Left lung (tissue), 10 donors: Measurements from ENCODE around the gene CLEC18C. TPM values are rescaled to one million over a fixed set of nuclear protein-coding genes. Genes with fewer than 3 reads are reported as not detected.
"Not testable (repeated sequence)": the region's sequence is repeated elsewhere in the genome, so short reads cannot be mapped to it uniquely, and the experiment has no call there.

ENCODE experiments used
- ATAC-seq: fragments of 200-7000 bp; cut with Tn5 transposase; one replicate; pipeline ENCODE4 v1.9.1; 2020; ENCODE audit warnings: moderate library complexity
- DNase-seq, 4 donors: peaks; one replicate each; pipeline ENCODE4 v3.0.0-alpha.2; 2013 to 2020
- H3K27ac ChIP-seq, 2 donors: fragments of 200-600 bp; sonication (generic) in 1 of 2; one replicate each; pipeline versions ENCODE4 v1.5.0 to v1.8.0; 2020 to 2021
- H3K27me3 ChIP-seq, 2 donors: fragments of 200-600 bp; sonication (generic) in 1 of 2; one replicate each; pipeline versions ENCODE4 v1.5.0 to v1.8.0; 2020 to 2021
- H3K36me3 ChIP-seq, 2 donors: fragments of 200-600 bp; sonication (generic) in 1 of 2; one replicate each; pipeline versions ENCODE4 v1.5.0 to v1.8.0; 2020 to 2021
- H3K4me1 ChIP-seq, 2 donors: fragments of 200-600 bp; one replicate each; pipeline ENCODE4 v1.8.0; 2021
- H3K4me3 ChIP-seq, 2 donors: fragments of 200-600 bp; sonication (generic) in 1 of 2; one replicate each; pipeline versions ENCODE4 v1.5.0 to v1.8.0; 2020 to 2021; ENCODE audit warnings: mild to moderate bottlenecking in 1 of 2
- H3K9me3 ChIP-seq, 2 donors: fragments of 200-600 bp; sonication (generic) in 1 of 2; one replicate each; pipeline versions ENCODE4 v1.5.0 to v1.8.0; 2020 to 2021
- CTCF ChIP-seq, 2 donors: fragments of 200-600 bp; sonication (generic) in 1 of 2; IDR thresholded peaks; one replicate each; pipeline versions ENCODE4 v1.5.0 to v1.8.0; 2021; ENCODE audit warnings: antibody characterized with exemption in 2 of 2
- intact Hi-C, 2 donors: fragments of 100-400 bp; cut with DNase I; formaldehyde crosslinking; loops; one replicate each; pipeline versions ENCODE4 v1.11.2 to v1.14.2; 2022
- polyA plus RNA-seq, 6 donors: library from polyadenylated mRNA; unstranded; fragments of 120-200 nt; gene quantifications; one replicate each; pipeline ENCODE4 v1.2.1, GENCODE V29; 2013; ENCODE audit not compliant: insufficient read length in 6 of 6
- total RNA-seq, 2 donors: library from RNA; stranded (reverse); fragmentation: NEBNext Ultra II Directional; extraction: Animal tissue kit (Norgen Biotek cat#: 25700); gene quantifications; one replicate each; pipeline ENCODE4 v1.2.1, GENCODE V29; 2021
- donor health status: DM: no; HTN: yes; CAD: no.
- donor health status: DM: no; HTN: no; CAD: no.

The CLEC18C gene
- total and polyA plus RNA-seq, 8 donors: 0.13 to 0.66 (median 0.15) TPM; not detected in 3

GRCh38 chr16:70151391-70151790 lies 22.2 kb upstream of the CLEC18C start:
- TF ChIP-seq CTCF (IDR thresholded peaks at IDR 0.05): no peak
- intact Hi-C loops: no loop called here
- Histone ChIP-seq H3K9me3 (no peaks in the 10 kb centered on the region), H3K36me3 (peaks cover 6 to 87% of the 10 kb centered on the region in 2 donors), H3K27ac (no peak overlapping the region), H3K27me3 (no peaks in the 10 kb centered on the region), H3K4me1 (no peaks in the 10 kb centered on the region), H3K4me3 (no peak overlapping the region)
- ATAC-seq (no peak), DNase-seq (no peak)

- ATAC-seq (no peak), DNase-seq (peak in 1 of 4 donors; percentile 39)
- Histone ChIP-seq H3K27ac (no peak overlapping the region), H3K4me3 (no peak overlapping the region), H3K27me3 (no peaks in the 10 kb centered on the region), H3K36me3 (peaks cover 6 to 94% of the 10 kb centered on the region in 2 donors), H3K4me1 (no peaks in the 10 kb centered on the region), H3K9me3 (no peaks in the 10 kb centered on the region)
- no peak for TF ChIP-seq CTCF (IDR thresholded peaks at IDR 0.05)
- intact Hi-C loops: no loop called here
These were observed 21.6 kb upstream of the CLEC18C start for GRCh38 chr16:70151941-70152509.

GRCh38 chr16:70152578-70153302 lies 20.8 kb upstream of the CLEC18C start:
- H3K27me3 ChIP-seq: no peaks in the 10 kb centered on the region
- no peaks in the 10 kb centered on the region for H3K9me3 ChIP-seq
- peaks cover 6 to 99% of the 10 kb centered on the region in 2 donors for H3K36me3 ChIP-seq
- no peaks in the 10 kb centered on the region for H3K4me1 ChIP-seq
- ATAC-seq (no peak), DNase-seq (peak in 1 of 4 donors; percentile 79)
- no peak overlapping the region for H3K27ac ChIP-seq
- H3K4me3 ChIP-seq: no peak overlapping the region
- intact Hi-C loops: no loop called here
- TF ChIP-seq CTCF (IDR thresholded peaks at IDR 0.05): no peak

- DNase-seq: peak in 1 of 4 donors; percentile 49
- H3K27me3 ChIP-seq, H3K4me3 ChIP-seq, intact Hi-C loops, ATAC-seq, H3K27ac ChIP-seq, H3K4me1 ChIP-seq, H3K9me3 ChIP-seq: not testable (repeated sequence)
- H3K36me3 ChIP-seq: peaks cover 6 to 100% of the 10 kb centered on the region in 2 donors
These were observed 18.9 kb upstream of the CLEC18C start for GRCh38 chr16:70154736-70155135.

GRCh38 chr16:70156207-70156978 lies 17.2 kb upstream of the CLEC18C start:
- H3K36me3 ChIP-seq: peaks cover 0 to 100% of the 10 kb centered on the region in 2 donors
- intact Hi-C loops: no loop called here
- no peak for ATAC-seq
- H3K27me3 ChIP-seq: no peaks in the 10 kb centered on the region
- no peaks in the 10 kb centered on the region for H3K9me3 ChIP-seq
- no peak overlapping the region for H3K4me3 ChIP-seq
- H3K4me1 ChIP-seq: no peaks in the 10 kb centered on the region
- no peak for TF ChIP-seq CTCF (IDR thresholded peaks at IDR 0.05)
- no peak overlapping the region for H3K27ac ChIP-seq
- peak in 1 of 4 donors; percentile 73 for DNase-seq
